ENCODE results near the gene TMPRSS4.

GRCh38 chr11:118148856-118149255 lies 72.0 kb downstream of the TMPRSS4 start:
- TF ChIP-seq CTCF (IDR thresholded peaks at IDR 0.05; ENCODE audit: low read length) (no peak), EZH2 (IDR thresholded peaks at IDR 0.05; ENCODE audit: borderline replicate concordance, low read length) (no peak)
